GM23338 (cell line): ENCODE measurements around the gene ADRA2B.

ENCODE experiments used
- CREB1 ChIP-seq: fragments of 250-450 bp; sonication (Bioruptor Pico); IDR thresholded peaks from 2 replicates; pipeline ENCODE4 v1.5.0; 2020; ENCODE audit warnings: low read depth, mild to moderate bottlenecking, moderate library complexity
- CTCF ChIP-seq, 2 experiments: fragments of 200-600 bp in 1 of 2; sonication (generic) in 1 of 2; conservative IDR thresholded peaks; 2 replicates each; pipeline versions ENCODE4 v1.5.1 to v1.6.1; 2016 to 2017; ENCODE audit warnings: antibody characterized with exemption in 2 of 2, low read depth in 2 of 2, mild to moderate bottlenecking in 2 of 2, moderate library complexity in 1 of 2
- POLR2AphosphoS5 ChIP-seq: IDR thresholded peaks from 2 replicates; pipeline ENCODE4 v1.6.1; 2016; ENCODE audit warnings: antibody characterized with exemption, low read depth
- REST ChIP-seq: IDR thresholded peaks from one replicate; pipeline ENCODE4 v1.6.1; 2018; ENCODE audit warnings: antibody characterized with exemption; ENCODE audit not compliant: unreplicated experiment
- ZNF114 ChIP-seq: fragments of 250-450 bp; sonication (Bioruptor Pico); IDR thresholded peaks from 2 replicates; pipeline ENCODE4 v1.5.0; 2020; ENCODE audit warnings: mild to moderate bottlenecking, moderate library complexity

- TF ChIP-seq POLR2AphosphoS5 (no peak), ZNF114 (CRISPR knock-in tag) (no peak), CTCF (conservative IDR thresholded peaks at IDR 0.05; ENCODE audit: low read depth in 2 of 2) (no peak), REST (no peak), CREB1 (CRISPR knock-in tag) (no peak)
Measured at GRCh38 chr2:96104487-96104861, 11.9 kb downstream of the ADRA2B start.
